Fibroblast of skin of left quadriceps (primary cell): ENCODE results near the gene NOL8.

ENCODE experiments used
- DNase-seq, 2 experiments: peaks; one replicate each; pipeline ENCODE4 v3.0.0-alpha.2; 2013; ENCODE audit warnings: low read depth in 2 of 2

NOL8 gene

DNA sequence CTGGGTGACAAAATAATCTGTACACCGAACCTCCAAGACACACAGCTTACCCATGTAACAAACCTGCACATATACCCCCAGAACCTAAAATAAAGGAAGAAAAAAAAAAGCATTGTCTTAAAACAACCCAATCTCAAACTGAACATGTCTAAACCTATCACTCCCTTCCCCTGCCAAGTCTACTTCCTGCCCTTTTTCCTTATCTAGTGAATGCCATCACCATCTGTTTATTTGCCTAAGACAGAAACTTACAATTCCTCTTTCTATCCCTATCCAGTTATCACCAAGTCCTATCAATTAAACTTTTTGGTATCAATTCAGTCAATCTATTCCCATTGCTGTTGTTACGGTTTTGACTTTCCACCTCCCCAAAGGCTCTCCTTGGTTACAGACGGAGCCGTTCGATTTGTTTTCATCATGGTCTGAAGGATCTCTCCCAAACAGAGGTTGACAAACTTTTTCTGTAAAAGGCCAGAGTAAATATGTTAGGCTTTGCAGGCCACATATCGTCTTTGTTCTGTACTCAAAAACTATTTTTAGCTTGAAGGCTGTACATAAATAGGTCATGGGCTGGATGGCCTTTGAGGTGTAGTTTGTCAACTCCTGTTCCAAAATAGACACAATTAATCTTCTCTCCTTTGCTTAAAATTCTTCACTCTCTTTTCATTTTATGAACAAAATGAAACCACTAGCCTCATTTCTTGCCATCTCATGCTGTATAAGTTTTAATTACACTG, 12.1 kb downstream of the NOL8 start:
- no peak for DNase-seq

- no peak for DNase-seq
Observed at GRCh38 chr9:92310562-92310961, 14.6 kb downstream of the NOL8 start.

DNA sequence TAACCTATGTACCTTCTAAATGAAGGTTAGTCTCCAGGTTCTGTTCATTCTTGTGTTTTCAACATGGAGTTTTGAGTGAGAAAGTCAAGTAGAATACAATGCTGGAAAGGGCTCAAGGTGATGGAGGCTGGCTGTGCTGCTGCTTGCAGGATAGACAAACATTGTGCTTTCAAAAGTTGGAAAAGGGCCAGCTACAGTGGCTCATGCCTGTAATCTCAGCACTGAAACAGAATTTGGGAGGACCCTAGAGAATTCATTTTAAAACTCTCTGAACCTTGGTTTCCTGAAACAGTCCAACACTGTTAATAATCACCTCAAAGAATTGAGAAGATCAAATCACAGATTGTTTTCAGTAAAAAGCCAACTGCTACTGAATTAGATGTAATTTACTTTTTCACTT, 16.3 kb downstream of the NOL8 start:
- no peak for DNase-seq

GRCh38 chr9:92300936-92301335, 24.2 kb downstream of the NOL8 start:
- DNase-seq: no peak

- no peak for DNase-seq
Observed at GRCh38 chr9:92299116-92299515, 26.0 kb downstream of the NOL8 start.

DNA sequence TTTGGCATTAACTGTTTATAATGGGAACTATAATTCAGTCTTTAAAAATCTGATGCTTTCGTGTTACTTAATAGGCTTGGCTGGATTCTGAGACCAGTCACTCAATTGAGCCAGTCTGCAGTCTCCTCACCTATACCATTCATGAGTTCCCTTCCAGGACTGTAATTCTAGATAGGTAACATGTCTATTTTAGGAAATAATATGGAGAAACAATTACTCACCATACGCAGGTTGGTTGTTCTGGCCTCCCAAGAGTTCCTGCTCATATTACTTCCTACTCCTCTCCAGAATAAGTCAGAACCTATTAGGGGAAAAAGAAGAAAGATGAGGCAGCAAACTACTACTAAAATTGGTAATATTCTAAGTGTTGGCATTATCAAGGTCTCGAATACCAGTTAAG, 27.1 kb downstream of the NOL8 start:
- no peak for DNase-seq

DNA sequence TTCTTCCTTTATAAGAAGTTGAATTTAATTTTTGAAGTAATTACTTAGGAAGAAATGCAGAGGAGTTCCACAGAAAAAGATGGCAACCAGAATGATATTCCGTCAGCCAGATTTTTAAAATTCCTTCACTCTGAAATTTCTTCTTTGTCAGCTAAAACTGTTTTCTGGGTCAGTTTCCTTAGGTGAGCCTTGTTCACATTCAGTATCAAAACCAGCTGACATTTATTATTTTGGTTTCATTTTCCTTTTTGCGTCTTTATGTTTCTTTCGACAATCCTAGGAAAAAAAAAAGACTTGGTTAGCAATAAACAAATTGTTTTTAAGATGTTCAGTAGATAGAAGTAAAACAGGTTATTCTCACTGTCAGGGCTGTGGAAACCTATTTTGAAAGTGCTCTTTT, 27.5 kb downstream of the NOL8 start:
- no peak for DNase-seq

GRCh38 chr9:92295827-92296258, 29.3 kb downstream of the NOL8 start:
- DNase-seq: no peak

DNA sequence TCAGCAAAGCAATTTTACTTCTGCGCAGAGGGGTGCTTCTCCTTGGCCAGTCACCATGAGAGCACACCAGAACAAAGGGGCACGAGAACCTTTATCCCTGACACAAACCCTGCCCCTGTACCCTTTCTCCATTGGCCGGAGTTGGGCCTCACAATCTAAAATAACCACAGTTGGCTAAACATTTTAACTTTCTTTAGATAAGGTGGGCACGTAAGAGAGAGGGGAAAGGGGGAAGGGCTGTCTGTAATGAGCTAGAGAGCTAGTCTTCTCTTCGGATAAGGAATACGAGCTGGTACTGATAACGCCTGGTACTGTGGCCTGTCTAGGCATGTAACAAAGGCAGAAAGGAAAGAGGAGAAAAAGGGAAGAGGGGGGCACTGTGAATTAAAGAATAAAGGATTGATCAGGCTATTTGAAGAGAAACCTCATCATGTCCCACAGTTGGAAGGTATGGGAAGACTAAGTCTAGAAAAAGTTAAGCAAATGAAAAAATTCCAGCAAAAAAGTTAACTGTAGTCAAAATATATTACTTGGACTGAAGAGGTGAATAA, 29.8 kb downstream of the NOL8 start:
- no peak for DNase-seq

GRCh38 chr9:92294297-92294676, 30.9 kb downstream of the NOL8 start:
- no peak for DNase-seq

DNA sequence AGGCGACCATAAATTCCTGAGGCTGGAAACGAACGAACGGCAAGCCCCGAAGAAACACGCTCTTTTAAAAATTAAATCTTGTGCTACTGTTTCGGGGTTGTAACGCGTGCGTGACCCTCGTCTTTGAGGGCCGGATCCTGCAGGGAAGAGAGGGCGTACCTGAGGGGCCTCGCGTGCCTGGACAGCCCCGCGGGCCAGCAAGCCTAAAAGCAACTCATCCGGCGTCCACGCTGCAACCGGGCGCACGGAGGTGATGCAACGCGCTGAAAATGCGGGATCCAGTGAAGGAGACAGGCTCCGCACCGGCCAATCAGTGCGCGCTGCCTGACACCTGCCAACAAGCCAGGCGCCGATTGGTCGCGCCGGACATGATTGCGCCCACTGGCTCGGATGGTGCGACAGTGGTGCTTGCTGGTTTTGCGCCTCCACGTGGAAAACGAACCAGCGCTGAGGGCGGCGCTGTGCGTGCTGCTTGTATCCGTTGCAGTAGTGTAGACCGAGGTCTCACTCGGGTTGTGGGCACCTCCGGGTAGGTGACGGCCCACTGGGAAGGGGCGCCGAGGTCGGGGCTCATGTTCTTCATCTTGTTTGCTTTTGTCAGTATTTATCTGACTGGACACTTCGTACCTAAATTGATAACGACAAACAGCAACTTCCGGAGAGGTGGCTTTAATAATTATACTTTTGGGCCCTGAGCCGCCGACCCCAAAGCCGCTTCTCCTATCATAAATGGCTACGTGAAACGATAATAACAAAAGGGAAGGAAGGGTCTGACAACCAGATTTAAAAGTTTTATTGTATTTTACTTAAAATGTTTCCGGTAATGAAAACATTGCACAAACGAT, 31.5 kb downstream of the NOL8 start, which contains the start of gene IARS1:
Gene IARS1 (minus strand): TSS at position 246 of the 845 bp plus-strand sequence. CDS start 4,278 bp downstream, outside the sequence.
- peak; percentile 98 for DNase-seq

GRCh38 chr9:92293075-92293354, 32.1 kb downstream of the NOL8 start:
- DNase-seq: no peak

DNA sequence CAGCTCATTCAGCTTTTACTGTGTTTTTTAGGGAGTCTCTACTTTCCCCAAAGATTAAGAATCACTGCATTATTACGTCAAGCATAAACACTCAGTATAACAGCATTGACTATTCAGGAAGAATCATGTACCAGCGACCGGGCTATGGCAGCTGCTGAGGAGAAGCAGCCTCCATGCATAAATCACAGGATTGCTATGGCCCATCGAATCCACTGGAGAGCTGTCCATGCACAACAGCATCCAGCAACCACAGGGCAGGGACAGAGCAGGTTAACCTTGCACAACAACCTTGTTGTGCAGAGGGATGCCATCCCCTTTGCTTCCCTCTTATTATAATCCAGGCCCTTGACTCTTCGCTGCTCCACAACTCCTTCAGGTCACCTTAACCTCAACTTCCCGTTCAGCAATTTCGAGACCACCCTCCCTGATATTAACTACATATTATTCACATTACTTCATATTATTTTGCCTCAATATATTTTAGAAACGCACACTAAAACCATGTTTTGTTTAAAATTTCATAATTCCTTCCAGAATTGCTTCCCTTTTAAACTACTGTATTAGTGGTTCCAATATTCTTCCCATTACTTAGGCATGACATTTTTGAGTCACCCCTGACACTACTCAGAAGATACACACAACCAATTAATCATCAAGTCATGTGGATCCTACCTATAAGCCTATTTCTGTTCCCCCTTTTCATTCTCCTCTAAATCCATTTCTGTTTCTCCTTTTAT, 32.6 kb downstream of the NOL8 start:
- no peak for DNase-seq

GRCh38 chr9:92291577-92291976, 33.6 kb downstream of the NOL8 start:
- no peak for DNase-seq

- DNase-seq: no peak
Observed at GRCh38 chr9:92290785-92291429, 34.2 kb downstream of the NOL8 start.

GRCh38 chr9:92289708-92290390, 35.3 kb downstream of the NOL8 start:
- DNase-seq: peak; percentile 38 to 39

- DNase-seq: no peak
Observed at GRCh38 chr9:92279302-92279701, 45.8 kb downstream of the NOL8 start.

DNA sequence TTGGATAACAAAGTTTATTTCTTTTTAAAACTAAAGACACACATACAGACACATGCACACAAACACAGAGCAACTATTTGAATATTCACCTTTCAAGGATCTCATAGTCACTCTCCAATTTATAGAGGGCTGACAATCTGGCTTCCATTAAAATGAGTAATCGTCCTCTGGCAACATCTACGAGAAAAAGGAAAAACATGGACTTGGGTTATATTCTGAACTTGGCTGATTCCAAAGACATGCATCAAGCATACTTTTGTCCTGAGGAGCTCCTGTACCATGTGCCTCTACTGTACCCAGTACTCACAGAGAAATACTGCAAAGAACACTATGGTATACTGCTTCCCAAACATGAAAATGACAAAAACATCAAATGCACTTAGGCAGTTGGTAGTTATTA, 47.0 kb downstream of the NOL8 start:
- peak; percentile 49 to 60 for DNase-seq

DNA sequence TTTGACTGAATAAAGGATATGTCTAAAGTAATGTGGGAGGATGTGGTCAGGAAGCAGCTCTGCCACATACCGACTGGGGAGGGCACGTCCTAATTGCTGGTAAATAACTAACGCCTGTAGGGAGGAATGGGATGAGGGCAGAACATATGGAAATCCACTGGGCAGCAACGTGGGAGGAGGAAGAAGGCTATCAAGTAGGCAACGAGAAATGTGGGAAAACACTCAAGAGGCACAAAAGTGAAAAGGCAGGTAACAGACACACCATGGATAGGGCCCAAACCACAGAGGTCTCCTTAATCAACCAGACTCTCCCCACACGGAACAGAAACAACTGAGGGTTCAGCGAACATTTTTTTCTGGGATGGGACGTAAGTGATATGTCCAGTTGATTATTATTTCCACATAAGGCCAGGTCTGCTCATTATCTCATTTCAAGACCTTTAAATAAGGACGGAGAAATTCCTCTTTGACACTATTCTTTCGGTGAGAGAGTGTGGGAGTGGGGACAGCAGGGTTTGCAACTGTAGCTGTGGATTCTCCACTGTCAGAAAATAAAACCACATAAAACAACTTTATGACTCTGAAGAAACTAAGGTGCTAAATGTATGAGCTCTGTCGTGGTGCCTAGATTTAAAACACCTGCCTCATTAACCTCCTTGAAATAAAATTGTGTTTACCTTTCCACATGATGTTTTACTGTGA, 48.7 kb downstream of the NOL8 start:
- no peak for DNase-seq

- no peak for DNase-seq
Observed at GRCh38 chr9:92275541-92275940, 49.6 kb downstream of the NOL8 start.

- DNase-seq: no peak
Observed at GRCh38 chr9:92270511-92270910, 54.6 kb downstream of the NOL8 start.
